Fibroblast of mammary gland (primary cell): Measurements from ENCODE around the gene STK38L.

Source experiments
- DNase-seq: peaks from one replicate; pipeline ENCODE4 v3.0.0-alpha.2; 2010; ENCODE audit warnings: low read depth
- H3K4me3 ChIP-seq: 2 replicates; pipeline ENCODE4 v1.5.1; 2011; ENCODE audit warnings: low read depth, mild to moderate bottlenecking, low read length, moderate library complexity; ENCODE audit not compliant: control insufficient read depth
- TF ChIP-seq, protein P1 (sequence below): conservative IDR thresholded peaks from 2 replicates; pipeline ENCODE4 v1.5.1; 2011; ENCODE audit warnings: low read depth, low read length, inconsistent platforms; ENCODE audit not compliant: control insufficient read depth, insufficient read depth

STK38L gene

GRCh38 chr12:27333403-27334009, 89.4 kb downstream of the STK38L start:
- TF ChIP-seq, protein P1, sequence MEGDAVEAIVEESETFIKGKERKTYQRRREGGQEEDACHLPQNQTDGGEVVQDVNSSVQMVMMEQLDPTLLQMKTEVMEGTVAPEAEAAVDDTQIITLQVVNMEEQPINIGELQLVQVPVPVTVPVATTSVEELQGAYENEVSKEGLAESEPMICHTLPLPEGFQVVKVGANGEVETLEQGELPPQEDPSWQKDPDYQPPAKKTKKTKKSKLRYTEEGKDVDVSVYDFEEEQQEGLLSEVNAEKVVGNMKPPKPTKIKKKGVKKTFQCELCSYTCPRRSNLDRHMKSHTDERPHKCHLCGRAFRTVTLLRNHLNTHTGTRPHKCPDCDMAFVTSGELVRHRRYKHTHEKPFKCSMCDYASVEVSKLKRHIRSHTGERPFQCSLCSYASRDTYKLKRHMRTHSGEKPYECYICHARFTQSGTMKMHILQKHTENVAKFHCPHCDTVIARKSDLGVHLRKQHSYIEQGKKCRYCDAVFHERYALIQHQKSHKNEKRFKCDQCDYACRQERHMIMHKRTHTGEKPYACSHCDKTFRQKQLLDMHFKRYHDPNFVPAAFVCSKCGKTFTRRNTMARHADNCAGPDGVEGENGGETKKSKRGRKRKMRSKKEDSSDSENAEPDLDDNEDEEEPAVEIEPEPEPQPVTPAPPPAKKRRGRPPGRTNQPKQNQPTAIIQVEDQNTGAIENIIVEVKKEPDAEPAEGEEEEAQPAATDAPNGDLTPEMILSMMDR, result no peak
- no peak for DNase-seq

GRCh38 chr12:27334042-27334720, 90.1 kb downstream of the STK38L start:
- H3K4me3 ChIP-seq, result peak overlapping the region; percentile 64
- DNase-seq, result no peak
- TF ChIP-seq, protein P1, result no peak

More at GRCh38 chr12:27333403-27334009, 89.4 kb downstream of the STK38L start:
- H3K4me3 ChIP-seq, result peak overlapping the region; percentile 64

GRCh38 chr12:27334721-27335082, 90.6 kb downstream of the STK38L start:
- H3K4me3 ChIP-seq, result no peak overlapping the region
- TF ChIP-seq, protein P1, result no peak
- no peak for DNase-seq

GRCh38 chr12:27335364-27336281, 91.5 kb downstream of the STK38L start:
- H3K4me3 ChIP-seq, result no peak overlapping the region
- peak; percentile 62 for DNase-seq
- TF ChIP-seq, protein P1, result no peak

- TF ChIP-seq, protein P1, result no peak
- no peak for DNase-seq
- H3K4me3 ChIP-seq, result no peak overlapping the region
Observed at GRCh38 chr12:27336282-27336653, 92.2 kb downstream of the STK38L start.

DNA sequence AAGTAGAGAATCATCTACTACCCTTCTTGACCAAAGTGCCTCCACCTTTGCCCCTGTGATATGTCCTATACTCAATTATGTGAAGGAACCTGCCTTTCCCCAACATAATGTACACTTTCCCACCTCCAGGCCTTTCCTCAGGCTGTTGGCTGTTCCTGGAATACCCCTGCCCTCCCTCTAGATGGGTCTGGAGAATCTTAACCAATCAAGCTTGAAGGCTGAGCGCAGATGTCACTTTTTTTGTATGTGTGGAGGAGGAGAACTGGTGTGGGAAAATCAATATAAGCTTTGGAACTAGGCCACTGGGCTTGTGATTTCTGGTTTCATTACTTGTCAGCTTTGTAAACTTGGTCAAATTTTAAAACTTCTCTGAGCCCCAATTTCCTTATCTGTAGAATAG, 93.3 kb downstream of the STK38L start:
- TF ChIP-seq, protein P1, result no peak
- no peak for DNase-seq
- no peak overlapping the region for H3K4me3 ChIP-seq
